NCI-H146 (cell line): ENCODE data around the gene TBX2.
"Not testable (repeated sequence)": the region's sequence is repeated elsewhere in the genome, so short reads cannot be mapped to it uniquely, and the experiment has no call there.

Source experiments
- DNase-seq: peaks from one replicate; lab custom pipeline; 2025; lab: John Stamatoyannopoulos, UW

The TBX2 gene

DNA sequence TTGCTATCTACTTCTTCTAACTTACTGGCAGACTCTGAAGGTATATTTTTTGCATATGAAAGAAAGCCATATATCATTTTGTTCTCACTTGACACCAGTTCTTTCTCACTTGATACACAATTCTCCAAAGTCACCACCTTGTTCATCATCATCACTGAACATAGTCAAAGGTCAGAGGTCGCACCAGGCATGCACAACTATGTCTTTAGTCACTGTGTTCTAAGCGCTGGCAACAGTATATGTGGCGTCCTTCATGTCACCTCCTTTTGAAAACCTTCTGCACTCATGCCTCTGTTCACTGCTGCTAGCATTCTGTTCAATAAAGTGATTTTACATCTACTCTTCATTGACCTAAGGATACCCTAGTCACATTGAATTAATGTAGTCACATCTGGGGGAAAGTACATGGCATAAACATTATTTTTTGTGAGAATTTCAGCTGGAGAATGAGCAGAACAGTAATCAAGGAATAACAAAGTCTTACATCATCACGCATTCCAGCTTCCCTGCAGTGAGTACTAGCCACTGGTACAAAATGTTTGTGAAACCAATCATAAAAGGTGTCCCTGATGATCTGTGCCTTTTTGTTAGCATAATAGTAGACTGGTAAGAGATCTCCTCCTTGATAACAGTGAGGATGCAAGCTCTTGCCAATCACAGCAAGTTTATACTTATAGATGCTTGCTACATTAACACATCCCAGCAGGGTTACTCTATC, 32.1 kb downstream of the TBX2 start:
- DNase-seq: no peak

DNA sequence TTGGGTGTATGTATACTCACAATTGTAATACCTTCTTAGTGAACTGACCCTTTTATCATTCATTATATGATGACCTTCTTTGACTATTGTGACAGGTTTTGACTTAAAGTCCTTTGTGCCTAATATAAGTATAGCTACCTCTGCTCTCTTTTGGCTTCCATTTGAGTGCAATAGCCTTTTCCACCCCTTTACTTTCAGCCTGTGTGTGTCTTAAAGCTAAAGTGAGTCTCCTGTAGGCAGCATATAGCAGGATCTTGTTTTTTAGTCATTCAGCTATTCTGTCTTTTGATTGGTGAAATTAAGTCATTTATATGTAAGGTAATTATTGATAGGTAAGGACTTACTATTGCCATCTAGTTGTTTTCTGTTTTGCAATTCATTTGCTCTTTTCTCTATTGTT, 36.6 kb downstream of the TBX2 start:
- no peak for DNase-seq

DNA sequence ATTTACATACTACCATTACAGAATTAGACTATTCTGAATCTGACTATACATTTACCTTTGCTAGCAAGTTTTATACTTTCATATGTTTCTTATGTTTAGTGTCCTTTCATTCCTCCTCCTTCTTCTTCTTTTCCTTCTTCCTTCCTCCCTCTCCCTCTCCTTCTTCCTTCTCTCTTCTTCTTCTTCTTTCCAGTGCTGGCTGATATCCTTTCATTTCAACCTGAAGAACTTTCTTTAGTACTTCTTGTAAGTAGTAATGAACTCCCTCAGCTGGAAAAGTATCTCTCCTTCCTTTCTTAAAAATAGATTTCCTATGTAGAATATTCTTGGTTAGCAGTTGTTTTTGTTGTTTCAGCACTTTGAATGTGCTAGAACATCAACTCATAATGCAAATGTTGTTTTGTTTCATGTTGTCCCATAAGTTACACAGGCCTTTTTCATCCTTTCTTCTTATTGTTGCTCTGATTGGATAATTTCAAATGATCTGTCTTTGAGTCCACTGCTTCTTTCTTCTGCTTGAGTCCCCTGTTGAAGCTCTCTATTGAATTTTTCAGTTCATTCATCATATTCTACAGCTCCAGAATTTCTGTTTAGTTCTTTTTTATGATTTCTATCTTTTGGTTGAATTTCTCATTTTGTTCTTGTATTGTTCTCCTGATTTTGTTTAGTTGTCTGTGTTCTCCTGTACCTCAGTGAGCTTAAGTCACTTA, 37.5 kb downstream of the TBX2 start:
- DNase-seq: no peak

DNA sequence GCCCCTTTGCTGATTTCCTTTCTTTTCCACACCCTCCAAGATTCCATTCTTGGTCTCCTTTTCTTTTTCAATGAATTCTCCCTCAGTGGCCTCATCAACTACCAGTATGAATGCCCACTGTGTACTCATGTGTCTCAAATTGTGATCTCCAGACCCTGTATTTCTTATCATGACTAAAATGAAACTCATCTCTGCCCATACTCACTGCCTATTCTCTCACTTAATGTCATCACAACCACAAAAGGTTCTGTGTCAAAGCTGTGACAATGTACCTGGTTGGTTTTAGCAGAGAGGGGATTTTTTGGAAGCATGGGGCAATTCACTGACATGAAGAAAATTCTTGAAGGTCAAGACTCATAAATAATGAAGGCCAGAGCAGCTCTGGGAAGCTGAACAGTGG, 41.1 kb downstream of the TBX2 start:
- DNase-seq: no peak

DNA sequence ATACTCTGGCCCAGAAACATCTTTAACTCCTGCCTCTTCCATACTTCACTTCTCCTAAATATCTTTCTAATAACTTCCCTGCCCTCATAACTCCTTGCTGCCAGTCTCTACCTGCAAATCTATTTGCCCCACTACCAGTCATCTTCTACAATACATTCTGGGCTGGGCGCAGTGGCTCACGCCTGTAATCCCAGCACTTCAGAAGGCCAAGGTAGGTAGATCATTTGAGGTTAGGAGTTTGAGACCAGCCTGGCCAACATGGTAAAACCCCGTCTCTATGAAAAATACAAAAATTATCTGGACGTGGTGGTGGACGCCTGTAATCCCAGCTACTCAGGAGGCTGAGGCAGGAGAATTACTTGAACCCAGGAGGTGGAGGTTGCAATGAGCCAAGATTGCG, 41.9 kb downstream of the TBX2 start:
- not testable (repeated sequence) for DNase-seq

DNA sequence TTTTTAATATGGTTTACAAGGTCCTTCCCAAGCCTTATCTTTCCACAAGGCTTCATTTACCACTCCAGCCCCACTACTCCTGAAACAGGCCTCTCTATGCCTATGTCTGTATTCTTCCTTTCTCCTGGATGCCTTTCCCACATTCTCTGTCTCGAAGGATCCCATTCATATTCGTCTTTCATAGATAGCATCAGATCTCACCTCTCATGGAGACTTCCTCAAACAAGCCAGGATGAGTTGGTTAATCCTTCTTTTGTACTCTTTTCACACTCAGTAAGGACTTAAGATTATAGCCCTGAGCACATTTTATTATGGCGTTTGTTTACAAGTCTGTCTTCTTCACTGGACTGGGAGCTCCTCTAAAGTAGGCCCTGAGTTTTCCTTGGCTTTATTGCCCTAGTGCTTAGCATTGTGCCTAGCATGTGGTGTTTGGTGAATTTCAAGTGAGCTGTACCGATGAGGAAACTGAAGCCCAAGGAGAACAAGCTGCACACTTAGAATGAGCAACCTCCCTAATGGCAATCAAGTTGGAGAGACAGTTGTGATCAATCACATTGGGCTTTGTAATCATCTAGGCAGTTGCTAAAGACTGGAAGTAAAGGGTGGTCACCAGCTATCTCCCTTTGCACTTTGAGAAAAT, 42.6 kb downstream of the TBX2 start:
- DNase-seq: no peak

DNA sequence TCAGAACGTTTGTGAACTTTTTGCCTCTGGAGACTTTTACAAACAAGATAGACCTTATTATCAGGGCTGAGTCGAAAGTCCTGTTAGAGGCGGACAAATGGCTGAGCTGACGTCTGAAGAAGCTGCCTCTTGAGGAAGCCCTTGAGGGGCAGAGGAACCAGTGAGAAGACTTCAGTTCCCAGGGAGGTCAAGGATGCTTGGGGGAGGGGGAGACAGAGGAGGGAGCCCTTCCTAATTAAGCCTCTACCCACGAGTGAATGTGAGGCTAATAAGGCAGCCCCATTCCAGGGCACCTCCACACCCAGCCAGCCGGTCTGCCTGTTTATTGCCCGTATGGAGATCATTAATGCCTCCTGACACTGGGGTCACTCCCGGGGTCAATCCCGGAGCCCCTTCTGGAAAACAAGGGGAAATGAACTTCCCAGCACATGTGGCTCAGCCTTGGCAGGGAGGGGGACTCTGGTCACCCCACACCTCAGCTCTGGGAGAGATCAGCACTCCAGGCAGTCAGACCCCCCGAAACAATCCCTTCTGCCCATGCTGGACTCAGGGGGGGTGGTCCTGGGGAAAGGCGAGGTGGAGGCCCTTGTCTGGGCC, 43.3 kb downstream of the TBX2 start:
- DNase-seq: no peak

DNA sequence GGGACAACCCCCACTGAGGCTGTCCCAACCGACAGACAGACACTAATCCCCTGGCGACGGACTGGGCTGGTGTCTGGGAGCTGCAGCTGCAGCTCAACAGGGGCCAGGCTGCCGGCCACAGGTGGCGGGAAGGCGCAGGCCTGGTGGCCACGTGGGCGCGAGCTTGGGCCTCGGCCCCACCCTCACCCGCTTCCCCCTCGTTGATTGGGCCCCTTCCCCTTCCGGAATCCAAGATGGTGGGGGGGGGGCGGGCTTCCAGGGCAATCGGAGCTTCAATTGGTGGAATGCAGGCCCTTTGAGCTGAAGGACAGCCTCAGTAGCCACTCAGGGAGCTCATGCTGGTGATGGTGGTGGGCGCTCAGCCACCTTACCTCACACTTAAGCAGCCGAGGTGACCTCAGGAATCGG, 43.8 kb downstream of the TBX2 start:
- DNase-seq: no peak

DNA sequence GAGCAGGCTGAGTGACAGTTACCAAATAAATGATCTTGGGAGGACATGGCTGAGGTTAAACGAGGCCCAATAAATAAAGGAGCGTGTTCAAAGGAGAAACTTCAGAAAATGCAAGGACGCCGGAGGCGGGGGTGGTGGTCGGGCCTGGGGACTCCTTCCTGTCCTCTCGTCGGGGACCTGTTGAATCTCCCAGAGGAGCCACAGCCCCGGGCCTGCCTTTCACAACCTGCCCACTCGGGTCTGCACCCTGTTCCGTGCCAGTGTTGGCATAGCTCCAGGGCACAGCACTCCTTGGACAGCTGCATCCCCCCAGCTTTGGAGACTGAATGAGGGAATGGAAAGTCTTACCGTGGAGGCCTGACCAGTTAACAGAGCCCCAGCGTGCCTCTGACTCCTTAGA, 44.4 kb downstream of the TBX2 start:
- DNase-seq: no peak

DNA sequence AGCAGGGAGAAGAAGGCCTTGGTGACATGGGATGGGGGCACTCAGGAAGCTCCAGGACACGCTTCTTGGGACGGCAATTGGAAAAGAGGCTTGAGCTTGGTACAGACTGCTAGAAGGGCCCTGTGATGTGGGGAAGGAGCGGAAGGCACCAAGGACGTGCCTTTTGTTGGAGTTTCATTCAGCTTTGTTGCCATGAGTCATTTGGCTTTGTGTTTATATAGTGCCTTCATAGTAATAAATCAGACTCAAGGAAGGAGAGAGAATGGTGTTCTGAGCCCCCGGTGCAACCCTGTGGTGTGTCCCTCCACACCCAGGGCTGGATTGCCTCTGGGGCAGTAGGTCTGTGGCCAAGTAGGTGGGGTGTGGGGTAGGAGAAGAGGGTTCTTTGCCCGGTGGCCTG, 45.2 kb downstream of the TBX2 start:
- DNase-seq: no peak

DNA sequence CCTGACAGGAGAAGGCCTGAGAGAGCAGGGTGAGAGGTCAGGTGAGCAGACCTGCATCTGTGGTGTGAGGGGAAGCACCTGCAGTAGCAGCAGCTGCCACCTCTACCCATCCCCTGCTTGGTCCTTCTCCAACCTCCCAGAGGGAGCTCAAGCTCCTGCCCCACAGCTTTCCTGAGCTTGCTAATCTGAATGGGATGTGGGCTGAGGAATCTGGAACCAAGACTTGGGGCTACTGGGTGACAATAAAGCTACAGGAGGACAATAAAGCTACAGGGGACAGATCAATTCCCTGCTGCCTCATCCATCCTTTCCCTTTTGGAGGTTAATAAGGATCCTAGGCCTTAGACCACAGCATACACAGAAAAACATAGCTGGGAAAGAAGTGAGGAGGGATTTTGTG, 47.7 kb downstream of the TBX2 start:
- DNase-seq: no peak

DNA sequence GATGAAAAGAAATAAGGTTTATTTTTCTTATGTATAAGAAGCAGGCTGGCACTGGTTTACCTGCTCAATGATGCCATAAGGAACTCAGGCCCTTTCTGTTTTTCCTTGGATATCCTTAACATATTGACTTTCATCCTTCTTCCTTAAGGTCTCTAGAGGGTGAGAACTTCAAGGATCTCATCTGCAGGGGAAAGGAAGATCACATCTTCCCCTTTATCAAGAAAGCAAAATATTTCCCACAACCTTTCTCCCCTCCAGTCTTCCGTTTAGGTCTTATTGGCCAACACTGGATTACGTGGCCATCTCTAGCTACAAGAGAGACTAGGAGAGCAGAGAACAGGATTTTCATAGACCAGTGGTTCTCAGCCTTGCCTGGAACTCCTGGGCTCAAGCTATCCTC, 48.4 kb downstream of the TBX2 start:
- no peak for DNase-seq

DNA sequence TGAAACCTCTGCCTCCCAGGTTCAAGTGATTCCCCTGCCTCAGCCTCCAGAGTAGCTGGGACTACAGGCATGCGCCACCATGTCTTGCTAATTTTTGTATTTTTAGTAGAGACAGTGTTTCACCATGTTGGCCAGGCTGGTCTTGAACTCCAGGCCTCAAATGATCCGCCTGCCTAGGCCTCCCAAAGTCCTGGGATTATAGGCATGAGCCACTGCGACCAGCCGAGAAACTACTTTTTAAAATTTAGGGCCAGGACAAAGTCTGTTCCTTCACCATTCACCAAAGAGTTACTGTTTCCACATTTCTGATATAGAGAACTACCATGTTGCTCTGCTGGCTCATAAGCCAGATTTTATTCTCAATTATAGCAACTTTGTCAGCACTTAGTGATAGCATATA, 49.5 kb downstream of the TBX2 start:
- DNase-seq: not testable (repeated sequence)

DNA sequence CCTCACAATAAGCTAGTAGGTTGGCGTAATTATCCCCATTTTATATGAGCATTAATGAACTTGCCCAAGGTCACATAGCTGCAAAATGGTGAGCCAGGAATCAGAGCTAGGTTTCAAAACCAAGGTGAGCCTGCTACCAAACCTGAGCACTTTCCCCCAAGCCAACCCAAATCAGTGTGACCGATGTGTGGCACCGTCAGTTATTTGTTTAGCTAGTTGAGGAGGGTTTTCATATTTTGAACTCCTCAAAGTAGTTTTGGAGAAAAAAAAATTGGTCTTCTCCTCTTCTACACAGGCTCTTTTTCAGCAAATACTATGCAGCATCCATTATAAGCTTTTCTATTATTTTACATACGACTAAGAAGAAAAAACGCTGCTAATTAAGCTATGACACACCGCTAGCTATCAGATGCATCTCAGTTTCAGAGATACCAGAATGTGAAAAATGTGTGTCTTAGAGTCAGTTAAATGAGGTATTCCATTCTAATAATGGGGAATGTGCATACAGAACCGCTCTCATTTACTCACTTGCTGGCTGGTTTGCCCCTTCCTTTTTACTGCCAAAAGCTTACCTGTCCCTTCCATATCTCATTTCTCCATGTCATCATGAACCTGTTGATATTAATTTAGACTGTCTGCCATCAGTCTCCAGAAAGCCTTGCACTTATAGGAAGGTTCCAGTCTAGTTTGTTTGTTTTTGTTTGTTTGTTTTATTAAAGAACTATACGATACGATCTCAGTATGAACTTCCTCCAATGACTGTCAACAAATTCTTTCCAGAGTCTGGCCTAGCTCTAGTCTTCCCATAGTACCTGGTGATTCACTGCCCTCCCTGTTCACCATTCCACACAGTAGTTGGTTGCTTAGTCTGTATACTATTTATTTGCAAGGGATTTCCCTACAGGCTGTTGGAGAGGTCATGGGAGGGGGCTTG, 50.3 kb downstream of the TBX2 start:
- no peak for DNase-seq

DNA sequence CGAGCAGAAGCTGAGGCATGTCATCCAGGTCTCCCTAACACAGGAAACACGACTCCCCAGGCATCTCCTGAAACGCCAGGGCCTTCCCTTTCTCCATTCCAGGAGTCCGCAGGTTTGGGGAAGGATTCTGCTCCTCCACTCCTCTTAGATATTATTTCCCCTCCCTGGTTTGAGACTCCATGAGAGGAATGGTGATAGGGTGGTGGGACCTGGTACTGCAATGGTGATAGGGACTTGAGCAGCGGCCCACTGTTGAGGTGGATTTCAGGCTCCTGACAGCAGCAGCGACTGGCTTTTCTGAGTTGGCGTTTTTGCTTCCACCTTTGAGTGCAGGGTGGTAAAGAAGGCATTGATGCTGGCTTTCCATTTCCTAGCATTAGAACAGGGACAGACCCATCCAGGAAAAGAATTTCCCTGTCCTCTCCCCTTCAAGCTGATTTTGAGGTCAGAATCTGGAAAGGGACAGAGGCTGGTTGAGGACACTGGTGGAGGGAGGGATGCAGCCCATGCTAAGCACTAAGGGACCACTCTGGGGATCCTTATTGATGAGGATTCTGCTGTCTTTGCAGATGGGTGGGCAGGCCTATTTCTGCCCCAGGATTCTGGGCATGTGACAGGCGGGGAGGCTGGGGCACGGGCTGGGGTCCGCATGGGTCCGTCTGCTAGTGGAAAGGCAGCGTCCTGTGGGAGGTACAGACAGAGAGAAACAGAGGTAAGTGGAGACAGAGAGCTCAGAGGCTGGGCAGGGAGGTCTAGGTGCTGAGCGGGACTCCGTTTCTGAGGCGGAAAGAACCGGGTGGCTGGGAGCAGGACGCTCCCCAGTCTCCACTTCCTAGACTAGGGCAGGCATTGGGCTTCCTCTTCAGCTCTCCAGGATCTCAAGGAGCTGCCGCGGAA, 51.2 kb downstream of the TBX2 start:
- DNase-seq: no peak

DNA sequence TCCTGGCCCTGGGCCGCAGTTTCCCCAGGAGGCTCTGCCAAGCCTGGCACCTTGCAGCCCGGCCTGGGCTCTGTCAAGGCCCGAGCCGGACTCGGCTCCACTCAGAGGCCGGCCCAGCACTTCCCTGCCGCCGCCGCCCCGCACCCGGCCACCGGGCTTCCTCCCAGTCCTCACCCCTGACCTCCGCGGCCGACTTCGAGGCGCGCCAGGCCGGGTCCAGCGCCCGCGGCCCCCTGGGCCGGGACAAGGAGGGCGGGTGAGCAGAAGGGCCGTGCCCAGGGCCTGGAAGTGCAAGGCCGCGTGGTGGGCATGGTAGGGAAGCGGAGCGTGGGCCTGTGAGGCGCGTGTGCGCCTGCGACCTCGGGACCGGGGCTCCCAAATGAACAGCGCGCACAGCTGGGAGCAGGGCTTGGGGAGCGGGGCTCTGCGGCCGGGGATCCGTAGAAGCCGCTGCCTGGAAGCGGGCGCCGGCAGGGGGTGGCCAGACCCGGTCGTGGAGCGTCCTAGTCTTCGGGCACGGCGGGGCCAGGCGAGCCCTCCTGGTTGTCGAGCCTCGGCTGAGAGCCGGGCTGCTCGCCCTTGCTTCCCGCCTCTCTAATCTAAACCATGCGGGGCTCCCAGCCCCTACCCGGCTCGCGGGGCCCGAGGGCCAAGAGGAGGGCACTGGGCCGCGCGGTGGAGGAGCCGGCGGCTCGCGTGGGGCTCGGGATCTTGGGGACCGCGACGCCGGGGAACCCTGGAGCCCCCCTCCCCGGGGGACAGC, 52.1 kb downstream of the TBX2 start:
- DNase-seq: no peak

DNA sequence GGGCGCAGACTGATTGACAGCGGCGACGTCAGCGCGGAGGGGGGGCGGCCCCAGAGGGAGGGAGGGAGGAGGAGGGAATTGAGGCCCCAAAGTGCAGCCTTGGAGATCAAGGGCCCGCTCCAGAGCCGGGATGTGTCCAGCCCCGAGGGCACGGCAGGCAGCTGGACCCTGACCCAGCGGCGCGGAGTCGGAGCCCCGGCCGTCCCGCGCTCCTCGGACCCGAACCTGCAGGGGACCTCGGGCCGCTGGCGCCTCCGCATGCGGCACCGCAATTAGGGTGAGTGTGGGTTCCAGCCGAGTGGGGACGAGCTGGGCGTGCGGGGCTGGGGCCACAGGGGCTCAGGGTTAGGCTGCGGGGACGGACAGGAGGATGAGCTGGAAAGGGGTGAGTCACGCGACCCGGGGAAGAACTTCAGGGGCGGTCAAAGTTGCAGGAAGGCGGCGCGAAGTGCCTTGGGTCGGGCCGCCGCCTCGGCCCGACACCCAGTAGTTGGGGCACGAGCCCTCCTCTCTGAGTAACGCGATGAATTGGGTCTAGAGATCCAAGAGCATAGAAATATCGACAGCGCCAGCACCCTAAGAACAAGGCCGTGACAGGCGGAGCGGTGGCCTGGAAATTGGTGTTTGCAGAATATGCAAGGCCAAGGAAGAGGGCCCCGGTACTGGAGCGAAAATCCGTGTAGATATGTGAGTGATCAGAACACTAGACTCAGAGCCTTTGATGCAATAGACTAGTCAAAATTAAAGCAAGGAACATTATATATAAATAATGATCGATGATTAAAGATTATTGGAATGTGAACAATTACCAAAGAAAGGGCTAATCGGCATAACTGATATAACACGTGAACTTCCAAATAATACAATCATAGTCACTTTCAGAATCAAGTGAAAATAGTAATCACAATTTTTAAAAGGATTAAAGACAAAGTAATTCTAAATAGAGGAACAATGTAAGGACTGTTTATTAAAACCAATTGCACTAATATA, 53.0 kb downstream of the TBX2 start, which contains the start of gene TBX4:
TSS of gene TBX4 (plus strand) at position 122 of the 990 bp plus-strand sequence. CDS start 4,069 bp downstream, outside the sequence.
- DNase-seq: no peak

DNA sequence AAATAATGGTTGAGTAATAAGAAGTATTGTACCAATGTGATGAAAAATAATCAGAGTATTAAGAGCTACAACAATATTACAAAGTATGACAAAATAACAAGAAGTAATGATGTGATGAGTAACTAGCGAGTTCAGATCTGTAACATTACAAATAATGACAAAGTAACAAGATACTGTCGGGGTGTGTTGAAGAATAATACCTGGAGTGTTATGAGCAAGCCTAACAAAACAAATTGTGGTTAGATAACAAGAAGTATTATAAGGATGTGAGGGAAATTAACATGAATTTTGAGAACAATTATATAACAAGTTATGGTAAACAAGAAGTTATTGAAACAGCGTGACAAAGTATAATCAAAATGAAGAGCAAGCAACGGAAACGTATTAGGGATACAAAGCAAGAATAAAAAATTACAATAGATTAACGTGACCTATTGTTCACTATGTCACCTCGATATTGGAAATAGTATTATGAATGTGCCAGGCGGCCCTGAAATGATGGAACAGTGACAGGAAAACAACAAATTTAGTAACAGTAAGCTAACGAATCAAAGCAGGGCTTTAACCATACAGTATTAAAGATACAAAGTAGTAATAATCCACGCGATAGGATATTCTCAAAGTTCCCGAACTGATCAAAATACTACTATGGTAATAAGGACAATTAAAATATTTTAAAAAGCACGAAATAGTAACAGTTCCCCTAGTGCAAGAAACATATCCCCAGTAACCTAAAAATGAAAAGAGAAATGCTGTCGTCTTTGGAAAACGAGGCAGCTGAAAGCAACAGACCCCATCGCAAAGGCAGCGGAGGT, 54.1 kb downstream of the TBX2 start:
- no peak for DNase-seq
